Mammary epithelial cell (primary cell): ENCODE data around the gene UBE3C.

Source experiments
- CTCF ChIP-seq, 2 donors: IDR thresholded peaks in 1 of 2; conservative IDR thresholded peaks in 1 of 2; 2 replicates each; pipeline ENCODE4 v1.5.1; 2011 to 2012; ENCODE audit warnings: inconsistent platforms in 2 of 2, low read length in 2 of 2, mild to moderate bottlenecking in 2 of 2, control low read depth in 1 of 2, low read depth in 1 of 2; ENCODE audit not compliant: insufficient read depth in 1 of 2; ENCODE audit errors: extremely low read depth in 1 of 2
- EZH2 ChIP-seq: IDR thresholded peaks from 2 replicates; pipeline ENCODE4 v1.6.1; 2012; ENCODE audit warnings: low read length, inconsistent platforms, borderline replicate concordance

GRCh38 chr7:157090485-157091165, 48.1 kb upstream of the UBE3C start:
- TF ChIP-seq EZH2, result no peak
- TF ChIP-seq CTCF (conservative IDR thresholded peaks at IDR 0.05 in 1 of 2, IDR thresholded peaks at IDR 0.05 in 1 of 2; ENCODE audit: extremely low read depth in 1 of 2, insufficient read depth in 1 of 2, low read depth in 1 of 2, low read length in 2 of 2), result no peak
